ENCODE data around the gene MGST1.

- no peak for TF ChIP-seq CTCF (IDR thresholded peaks at IDR 0.05)
- no peak for TF ChIP-seq POLR2A (IDR thresholded peaks at IDR 0.05)
Measured at GRCh38 chr12:16331998-16332397, 15.4 kb upstream of the MGST1 start.

Measured in ovary (tissue), 3 donors.